HEK293T (cell line): ENCODE measurements around the gene CHRM5.
"Not testable (repeated sequence)": the region's sequence is repeated elsewhere in the genome, so short reads cannot be mapped to it uniquely, and the experiment has no call there.

Experiments
- CTCF ChIA-PET: fragments of 350-600 bp; formaldehyde crosslinking; extraction: SDS; loops from one replicate; lab custom pipeline; 2021; ENCODE audit warnings: antibody characterized with exemption, inconsistent platforms; lab: Yijun Ruan, JAX
- POLR2A ChIA-PET: fragments of 350-600 bp; formaldehyde crosslinking; extraction: SDS; loops from one replicate; lab custom pipeline; 2020; ENCODE audit warnings: antibody characterized with exemption, inconsistent platforms; lab: Yijun Ruan, JAX
- DNase-seq: peaks from one replicate; pipeline ENCODE4 v3.0.0; 2012; ENCODE audit warnings: mixed read lengths; ENCODE audit errors: extremely low spot score
- ARNT ChIP-seq: fragments of 450-650 bp; IDR thresholded peaks from 2 replicates; pipeline ENCODE4 v1.6.1; 2017; ENCODE audit warnings: mild to moderate bottlenecking
- BHLHE40 ChIP-seq: fragments of 450-650 bp; IDR thresholded peaks from 2 replicates; pipeline ENCODE4 v1.6.1; 2016; ENCODE audit warnings: mild to moderate bottlenecking, moderate library complexity, borderline replicate concordance
- CTBP1 ChIP-seq: fragments of 450-650 bp; IDR thresholded peaks from 2 replicates; pipeline ENCODE4 v1.6.1; 2016; ENCODE audit warnings: borderline replicate concordance
- ELF4 ChIP-seq: fragments of 450-650 bp; IDR thresholded peaks from 2 replicates; pipeline ENCODE4 v1.6.1; 2017; ENCODE audit warnings: antibody characterized with exemption
- FOXA1 ChIP-seq: fragments of 450-650 bp; IDR thresholded peaks from 2 replicates; pipeline ENCODE4 v1.6.1; 2016; ENCODE audit warnings: mild to moderate bottlenecking
- FOXK2 ChIP-seq: fragments of 450-650 bp; IDR thresholded peaks from 2 replicates; pipeline ENCODE4 v1.6.1; 2016; ENCODE audit warnings: mild to moderate bottlenecking
- FOXM1 ChIP-seq: fragments of 450-650 bp; IDR thresholded peaks from 2 replicates; pipeline ENCODE4 v1.6.1; 2017; ENCODE audit warnings: mild to moderate bottlenecking, borderline replicate concordance
- HDGF ChIP-seq: fragments of 450-650 bp; IDR thresholded peaks from 2 replicates; pipeline ENCODE4 v1.6.1; 2017; ENCODE audit warnings: antibody characterized with exemption, borderline replicate concordance
- L3MBTL2 ChIP-seq: fragments of 450-650 bp; conservative IDR thresholded peaks from 2 replicates; pipeline ENCODE4 v1.6.1; 2016; ENCODE audit warnings: mild to moderate bottlenecking
- LEF1 ChIP-seq: fragments of 450-650 bp; IDR thresholded peaks from 2 replicates; pipeline ENCODE4 v1.6.1; 2017; ENCODE audit warnings: mild to moderate bottlenecking, borderline replicate concordance
- NFRKB ChIP-seq: fragments of 450-650 bp; IDR thresholded peaks from 2 replicates; pipeline ENCODE4 v1.6.1; 2016; ENCODE audit warnings: mild to moderate bottlenecking, moderate library complexity
- PKNOX1 ChIP-seq: fragments of 450-650 bp; IDR thresholded peaks from 2 replicates; pipeline ENCODE4 v1.6.1; 2016
- SP1 ChIP-seq: fragments of 450-650 bp; IDR thresholded peaks from 2 replicates; pipeline ENCODE4 v1.6.1; 2017
- SUZ12 ChIP-seq: fragments of 450-650 bp; IDR thresholded peaks from 2 replicates; pipeline ENCODE4 v1.6.1; 2016; ENCODE audit warnings: mild to moderate bottlenecking
- TARDBP ChIP-seq: fragments of 450-650 bp; IDR thresholded peaks from 2 replicates; pipeline ENCODE4 v1.6.1; 2016
- ZNF384 ChIP-seq: fragments of 450-650 bp; IDR thresholded peaks from 2 replicates; pipeline ENCODE4 v1.6.1; 2016

The CHRM5 gene

GRCh38 chr15:34047893-34048775 is 79.8 kb downstream of the CHRM5 start:
- TF ChIP-seq HDGF: no peak
- TF ChIP-seq SUZ12: no peak
- no peak for TF ChIP-seq FOXA1
- no peak for TF ChIP-seq PKNOX1
- TF ChIP-seq CTBP1: no peak
- no peak for TF ChIP-seq LEF1
- TF ChIP-seq BHLHE40: no peak
- TF ChIP-seq SP1: no peak
- DNase-seq: no peak
- POLR2A ChIA-PET: interaction anchor here (1.1 to 1.7 kb wide), 3 partner anchors 8 to 13 kb away, joined by 3 to 8 read pairs (median 4); partner anchors contain the start of gene AVEN
- CTCF ChIA-PET: interaction anchor here (0.6 kb wide), 1 partner anchor 14 kb away, joined by 3 read pairs; no protein-coding TSS in a partner anchor

- ChIA-PET POLR2A (no interaction called here), CTCF (no interaction called here)
- no peak for DNase-seq
- TF ChIP-seq FOXA1: no peak
- no peak for TF ChIP-seq FOXM1
- no peak for TF ChIP-seq CTBP1
- TF ChIP-seq SUZ12: no peak
- no peak for TF ChIP-seq ZNF384
- TF ChIP-seq TARDBP: no peak
- no peak for TF ChIP-seq FOXK2
- no peak for TF ChIP-seq ARNT
- TF ChIP-seq SP1: no peak
- TF ChIP-seq LEF1: no peak
- no peak for TF ChIP-seq HDGF
- TF ChIP-seq BHLHE40: no peak
- no peak for TF ChIP-seq L3MBTL2
- no peak for TF ChIP-seq PKNOX1
- no peak for TF ChIP-seq ELF4
- no peak for TF ChIP-seq NFRKB
These were observed 80.8 kb downstream of the CHRM5 start for GRCh38 chr15:34049112-34049511.

- CTCF ChIA-PET, DNase-seq, POLR2A ChIA-PET: not testable (repeated sequence)
These were observed 82.1 kb downstream of the CHRM5 start for GRCh38 chr15:34050385-34050784.

- no peak for DNase-seq
- TF ChIP-seq ZNF384 (no peak), LEF1 (no peak)
- CTCF ChIA-PET: no interaction called here
- POLR2A ChIA-PET: no interaction called here
These were observed 85.9 kb downstream of the CHRM5 start for GRCh38 chr15:34054081-34054707.

GRCh38 chr15:34055868-34056595 is 87.7 kb downstream of the CHRM5 start:
- ChIA-PET CTCF (interaction anchor here (0.6 kb wide), 1 partner anchor 199 kb away, joined by 3 read pairs; no protein-coding TSS in a partner anchor), POLR2A (interaction anchor here (1.4 kb wide), 1 partner anchor 8 kb away, joined by 4 read pairs; no protein-coding TSS in a partner anchor)
- DNase-seq: no peak
- TF ChIP-seq ARNT: no peak
- no peak for TF ChIP-seq TARDBP
- TF ChIP-seq PKNOX1: no peak
- TF ChIP-seq FOXM1: no peak
- TF ChIP-seq BHLHE40: no peak
- no peak for TF ChIP-seq SUZ12
- TF ChIP-seq FOXK2: no peak
- no peak for TF ChIP-seq FOXA1
- no peak for TF ChIP-seq LEF1

- no peak for DNase-seq
- TF ChIP-seq FOXA1 (no peak), LEF1 (no peak), ARNT (no peak), HDGF (no peak), ZNF384 (no peak), FOXK2 (no peak), TARDBP (no peak), NFRKB (no peak), PKNOX1 (no peak)
- CTCF ChIA-PET: no interaction called here
These were observed 88.6 kb downstream of the CHRM5 start for GRCh38 chr15:34056911-34057310.

More at GRCh38 chr15:34056911-34057310, 88.6 kb downstream of the CHRM5 start:
- POLR2A ChIA-PET: interaction anchor here (1.4 kb wide), 1 partner anchor 9 kb away, joined by 4 read pairs; no protein-coding TSS in a partner anchor
